Hepatocyte (in vitro differentiated cells): ENCODE measurements around the gene LRRC10. TPM values are rescaled to one million over a fixed set of nuclear protein-coding genes. Genes with fewer than 3 reads are reported as not detected.

Experiments
- DNase-seq: peaks from one replicate; pipeline ENCODE4 v3.0.0-alpha.2; 2016; ENCODE audit warnings: low spot score
- H2AFZ ChIP-seq: fragments of 200-600 bp; sonication (generic); 2 replicates; pipeline ENCODE4 v1.6.0; 2016; ENCODE audit warnings: antibody characterized with exemption, mild to moderate bottlenecking
- H3K27ac ChIP-seq: fragments of 200-600 bp; sonication (generic); 2 replicates; pipeline ENCODE4 v1.5.1; 2016; ENCODE audit warnings: mild to moderate bottlenecking
- H3K27me3 ChIP-seq: fragments of 200-600 bp; sonication (generic); 2 replicates; pipeline ENCODE4 v1.6.1; 2016
- H3K36me3 ChIP-seq: fragments of 200-600 bp; sonication (generic); replicated peaks from 2 replicates; pipeline ENCODE4 v1.5.1; 2016; ENCODE audit warnings: low read depth; ENCODE audit not compliant: insufficient read depth
- H3K4me1 ChIP-seq: fragments of 200-600 bp; sonication (generic); 2 replicates; pipeline ENCODE4 v1.5.1; 2016; ENCODE audit warnings: mild to moderate bottlenecking, moderate library complexity; ENCODE audit not compliant: insufficient read depth
- H3K4me2 ChIP-seq: fragments of 200-600 bp; sonication (generic); 2 replicates; pipeline ENCODE4 v1.6.0; 2016
- H3K4me3 ChIP-seq: fragments of 200-600 bp; sonication (generic); 2 replicates; pipeline ENCODE4 v1.5.1; 2016; ENCODE audit warnings: mild to moderate bottlenecking
- H3K79me2 ChIP-seq: fragments of 200-600 bp; sonication (generic); 2 replicates; pipeline ENCODE4 v1.6.0; 2017; ENCODE audit warnings: mild to moderate bottlenecking
- H3K9me2 ChIP-seq: fragments of 200-600 bp; sonication (generic); replicated peaks from 2 replicates; pipeline ENCODE4 v1.6.0; 2017; ENCODE audit warnings: mild to moderate bottlenecking; ENCODE audit not compliant: insufficient read depth
- H3K9me3 ChIP-seq: fragments of 200-600 bp; sonication (generic); 2 replicates; pipeline ENCODE4 v1.5.1; 2016; ENCODE audit warnings: low read depth, mild to moderate bottlenecking
- H4K20me1 ChIP-seq: fragments of 200-600 bp; sonication (generic); 2 replicates; pipeline ENCODE4 v1.6.0; 2016; ENCODE audit warnings: mild to moderate bottlenecking; ENCODE audit not compliant: insufficient read depth, poor library complexity, severe bottlenecking
- EZH2 ChIP-seq: fragments of 200-600 bp; sonication (generic); IDR thresholded peaks from 2 replicates; pipeline ENCODE4 v1.6.1; 2016; ENCODE audit warnings: antibody characterized with exemption, mild to moderate bottlenecking, borderline replicate concordance
- EZH2phosphoT487 ChIP-seq: fragments of 200-600 bp; sonication (generic); IDR thresholded peaks from one replicate; pipeline ENCODE4 v1.6.1; 2018; ENCODE audit warnings: antibody characterized with exemption, mild to moderate bottlenecking, low read depth, moderate library complexity; ENCODE audit not compliant: unreplicated experiment, severe bottlenecking
- WGBS: methylation state at CpG from one replicate; pipeline ENCODE4 v1.1.6; 2016; ENCODE audit warnings: low lambda C conversion rate; ENCODE audit errors: missing lambda C conversion rate; 5-methylcytosine and 5-hydroxymethylcytosine counted together
- polyA plus RNA-seq: library from polyadenylated mRNA; unstranded; fragments of >200 nt; fragmentation: Nextera tagmentation; extraction: Ambion mirVana; gene quantifications from 2 replicates; pipeline ENCODE4 v1.2.1, GENCODE V29; 2016
- total RNA-seq: library from RNA; depleted of rRNA; stranded (reverse); fragments of >200 nt; gene quantifications from 2 replicates; pipeline ENCODE4 v1.2.3, GENCODE V29; 2014
- TF ChIP-seq, protein P1 (sequence below): fragments of 200-600 bp; sonication (generic); IDR thresholded peaks from 2 replicates; pipeline ENCODE4 v1.5.1; 2016; ENCODE audit warnings: antibody characterized with exemption, mild to moderate bottlenecking; ENCODE audit not compliant: poor library complexity

Gene LRRC10
- total and polyA plus RNA-seq, 2 experiments from 2014 or later: not detected

DNA sequence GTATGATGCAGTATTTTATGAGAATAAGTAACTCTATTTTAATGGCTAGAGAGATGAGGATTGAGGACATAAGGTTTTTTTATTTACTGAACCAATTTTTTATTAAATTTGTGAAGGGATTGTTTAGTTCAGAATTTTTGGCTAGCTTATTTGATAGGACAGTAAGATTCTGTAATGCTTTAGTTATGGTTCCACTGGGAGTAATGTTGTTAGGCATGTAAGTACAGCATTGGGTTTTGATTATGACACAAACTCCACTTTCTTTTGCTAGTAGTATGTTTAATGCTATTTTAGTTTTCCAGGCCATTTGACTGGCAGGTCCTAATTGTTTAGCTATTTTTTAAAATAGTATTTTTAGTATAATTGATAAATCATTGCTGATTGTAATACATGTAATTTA lies 33.8 kb upstream of the LRRC10 start:
- H3K4me3 ChIP-seq: no peak overlapping the region
- H3K79me2 ChIP-seq: no peaks in the 10 kb centered on the region
- no peak overlapping the region for H3K27ac ChIP-seq
- no peaks in the 10 kb centered on the region for H3K9me2 ChIP-seq
- no peak overlapping the region for H3K4me2 ChIP-seq
- DNase-seq: no peak
- no peaks in the 10 kb centered on the region for H4K20me1 ChIP-seq
- H3K9me3 ChIP-seq: no peaks in the 10 kb centered on the region
- H2AFZ ChIP-seq: no peak overlapping the region
- TF ChIP-seq EZH2phosphoT487 (no peak), EZH2 (no peak)
- TF ChIP-seq, protein P1, sequence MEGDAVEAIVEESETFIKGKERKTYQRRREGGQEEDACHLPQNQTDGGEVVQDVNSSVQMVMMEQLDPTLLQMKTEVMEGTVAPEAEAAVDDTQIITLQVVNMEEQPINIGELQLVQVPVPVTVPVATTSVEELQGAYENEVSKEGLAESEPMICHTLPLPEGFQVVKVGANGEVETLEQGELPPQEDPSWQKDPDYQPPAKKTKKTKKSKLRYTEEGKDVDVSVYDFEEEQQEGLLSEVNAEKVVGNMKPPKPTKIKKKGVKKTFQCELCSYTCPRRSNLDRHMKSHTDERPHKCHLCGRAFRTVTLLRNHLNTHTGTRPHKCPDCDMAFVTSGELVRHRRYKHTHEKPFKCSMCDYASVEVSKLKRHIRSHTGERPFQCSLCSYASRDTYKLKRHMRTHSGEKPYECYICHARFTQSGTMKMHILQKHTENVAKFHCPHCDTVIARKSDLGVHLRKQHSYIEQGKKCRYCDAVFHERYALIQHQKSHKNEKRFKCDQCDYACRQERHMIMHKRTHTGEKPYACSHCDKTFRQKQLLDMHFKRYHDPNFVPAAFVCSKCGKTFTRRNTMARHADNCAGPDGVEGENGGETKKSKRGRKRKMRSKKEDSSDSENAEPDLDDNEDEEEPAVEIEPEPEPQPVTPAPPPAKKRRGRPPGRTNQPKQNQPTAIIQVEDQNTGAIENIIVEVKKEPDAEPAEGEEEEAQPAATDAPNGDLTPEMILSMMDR: no peak
- H3K27me3 ChIP-seq: no peaks in the 10 kb centered on the region
- H3K4me1 ChIP-seq: no peaks in the 10 kb centered on the region
- H3K36me3 ChIP-seq: no peaks in the 10 kb centered on the region

DNA sequence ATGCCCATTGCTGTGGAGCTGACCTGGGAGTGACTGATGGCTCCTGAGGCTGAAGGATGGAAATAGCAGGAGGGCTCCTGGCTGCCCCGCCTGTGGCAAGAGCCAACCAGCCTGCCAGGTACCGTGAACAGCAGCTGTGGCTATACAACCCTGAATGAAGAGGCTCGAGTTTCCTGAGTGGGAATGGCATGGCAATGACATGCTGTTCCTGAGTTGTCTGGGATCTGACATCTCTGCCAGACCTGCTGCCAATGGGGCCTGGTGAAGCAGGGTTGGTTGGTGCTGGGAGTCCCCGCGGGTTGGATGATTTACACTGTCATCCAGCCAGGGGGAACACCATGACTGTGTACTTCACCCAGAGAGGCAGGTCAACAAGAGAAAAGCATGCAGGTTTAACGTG lies 31.8 kb upstream of the LRRC10 start:
- no peak overlapping the region for H3K4me3 ChIP-seq
- WGBS: 88% methylated on average over 6 of the region's 6 CpGs
- no peak overlapping the region for H3K4me2 ChIP-seq
- H3K27me3 ChIP-seq: no peaks in the 10 kb centered on the region
- no peaks in the 10 kb centered on the region for H4K20me1 ChIP-seq
- no peak for DNase-seq
- no peak for TF ChIP-seq EZH2phosphoT487
- TF ChIP-seq, protein P1: no peak
- no peak for TF ChIP-seq EZH2
- H3K9me2 ChIP-seq: no peaks in the 10 kb centered on the region
- H3K9me3 ChIP-seq: no peaks in the 10 kb centered on the region
- H3K79me2 ChIP-seq: no peaks in the 10 kb centered on the region
- H3K27ac ChIP-seq: no peak overlapping the region
- H3K36me3 ChIP-seq: no peaks in the 10 kb centered on the region
- no peak overlapping the region for H2AFZ ChIP-seq
- H3K4me1 ChIP-seq: no peaks in the 10 kb centered on the region

DNA sequence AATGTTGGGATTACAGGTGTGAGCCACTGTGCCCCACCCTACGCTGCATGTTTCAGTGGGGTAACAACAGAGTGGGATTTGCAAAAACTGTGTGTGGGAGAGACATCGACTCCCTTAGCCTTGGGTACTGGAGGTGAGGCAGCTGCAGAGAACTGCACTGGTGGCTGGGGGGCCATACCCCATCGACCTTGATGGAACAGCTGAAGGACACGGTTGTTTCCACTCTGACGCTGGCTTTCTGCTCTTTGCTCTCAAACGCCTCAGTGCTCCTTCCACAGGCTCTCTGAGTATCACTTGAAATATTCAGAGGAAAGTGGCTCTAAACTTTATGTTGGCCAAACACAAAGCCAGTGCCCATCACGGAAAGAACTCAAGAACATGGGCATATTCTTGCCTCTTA lies 30.8 kb upstream of the LRRC10 start:
- Histone ChIP-seq H3K36me3 (no peaks in the 10 kb centered on the region), H2AFZ (no peak overlapping the region), H3K9me3 (no peaks in the 10 kb centered on the region), H3K4me3 (no peak overlapping the region), H3K4me1 (no peaks in the 10 kb centered on the region), H3K79me2 (no peaks in the 10 kb centered on the region), H3K4me2 (no peak overlapping the region), H3K27me3 (no peaks in the 10 kb centered on the region), H4K20me1 (no peaks in the 10 kb centered on the region), H3K9me2 (no peaks in the 10 kb centered on the region), H3K27ac (no peak overlapping the region)
- DNase-seq: no peak
- WGBS: 91% methylated on average over 7 of the region's 7 CpGs
- TF ChIP-seq, protein P1: no peak
- TF ChIP-seq EZH2phosphoT487 (no peak), EZH2 (no peak)

DNA sequence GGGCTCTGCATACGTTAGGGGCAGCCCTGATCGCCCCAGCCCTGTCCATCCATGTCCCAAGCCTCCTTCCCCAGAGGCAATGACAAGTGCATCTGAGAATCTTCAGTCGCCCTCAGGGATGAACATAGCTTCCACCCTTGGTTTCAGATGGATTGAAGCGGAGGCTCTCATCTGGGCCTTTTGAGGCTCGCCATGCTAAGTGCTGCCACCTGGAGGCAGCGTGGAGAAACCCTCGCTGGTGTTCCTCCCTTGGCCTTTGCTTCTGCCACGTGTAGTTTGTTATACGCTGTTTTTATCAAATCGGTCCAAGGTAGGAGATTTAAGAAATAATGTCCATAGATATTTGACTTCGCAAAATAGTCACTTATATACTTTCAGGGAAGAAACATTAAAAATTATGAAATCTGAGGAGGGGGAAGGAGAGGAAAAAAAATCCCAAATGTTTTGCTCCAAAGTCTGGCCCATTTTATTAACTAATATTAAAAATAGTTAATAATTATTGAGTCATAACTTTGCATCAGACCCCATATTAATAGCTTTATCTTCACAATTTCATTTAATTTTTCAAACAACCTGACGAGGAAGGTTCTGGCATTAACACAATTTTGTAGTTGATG lies 28.8 kb upstream of the LRRC10 start:
- H3K27me3 ChIP-seq: no peaks in the 10 kb centered on the region
- H3K9me3 ChIP-seq: no peaks in the 10 kb centered on the region
- no peaks in the 10 kb centered on the region for H3K4me1 ChIP-seq
- H3K27ac ChIP-seq: no peak overlapping the region
- 23% methylated on average over 12 of the region's 12 CpGs for WGBS
- H3K9me2 ChIP-seq: no peaks in the 10 kb centered on the region
- H2AFZ ChIP-seq: no peak overlapping the region
- TF ChIP-seq, protein P1: peak; percentile 81
- no peak for TF ChIP-seq EZH2phosphoT487
- no peak for TF ChIP-seq EZH2
- H3K79me2 ChIP-seq: no peaks in the 10 kb centered on the region
- H3K4me3 ChIP-seq: no peak overlapping the region
- no peaks in the 10 kb centered on the region for H3K36me3 ChIP-seq
- no peaks in the 10 kb centered on the region for H4K20me1 ChIP-seq
- DNase-seq: peak; percentile 85
- no peak overlapping the region for H3K4me2 ChIP-seq
